ENCODE results near the gene CNGA3.

- TF ChIP-seq CTCF (conservative IDR thresholded peaks at IDR 0.05; ENCODE audit: low read depth in 2 of 2) = no peak
- TF ChIP-seq REST (IDR thresholded peaks at IDR 0.05; ENCODE audit: unreplicated experiment) = no peak
- TF ChIP-seq STAT1 (IDR thresholded peaks at IDR 0.05; ENCODE audit: unreplicated experiment) = no peak
- no peak for TF ChIP-seq EZH2 (IDR thresholded peaks at IDR 0.05; ENCODE audit: low read depth, unreplicated experiment)
- TF ChIP-seq POLR2AphosphoS5 (IDR thresholded peaks at IDR 0.05; ENCODE audit: low read depth) = no peak
- no peak for TF ChIP-seq CREB1 (CRISPR knock-in tag; IDR thresholded peaks at IDR 0.05; ENCODE audit: low read depth)
- TF ChIP-seq EZH2phosphoT487 (IDR thresholded peaks at IDR 0.05; ENCODE audit: unreplicated experiment) = no peak
- no peak for TF ChIP-seq JUNB (IDR thresholded peaks at IDR 0.05; ENCODE audit: unreplicated experiment)
- no peak for TF ChIP-seq ZNF114 (CRISPR knock-in tag; IDR thresholded peaks at IDR 0.05)
- no peak for TF ChIP-seq ETS1 (IDR thresholded peaks at IDR 0.05)
- no peak for TF ChIP-seq ZNF331 (CRISPR knock-in tag; IDR thresholded peaks at IDR 0.05; ENCODE audit: low read depth)
Observed at GRCh38 chr2:98393354-98393753, 47.1 kb downstream of the CNGA3 start.

Measured in GM23338 (cell line).